Esophagus muscularis mucosa (tissue), 4 donors: ENCODE results near the gene PRPSAP1. TPM values are rescaled to one million over a fixed set of nuclear protein-coding genes. Genes with fewer than 3 reads are reported as not detected.
"Not testable (repeated sequence)": the region's sequence is repeated elsewhere in the genome, so short reads cannot be mapped to it uniquely, and the experiment has no call there.

Experiments
- DNase-seq: peaks from one replicate; pipeline ENCODE4 v3.0.0-alpha.2; 2017; ENCODE audit errors: extremely low spot score
- H3K27ac ChIP-seq, 4 donors: fragments of 200-600 bp; sonication (generic); replicated peaks in 1 of 4; 1 replicate in 3 of 4; 2 replicates in 1 of 4; pipeline ENCODE4 v1.5.1; 2016 to 2019; ENCODE audit warnings: mild to moderate bottlenecking in 1 of 4
- H3K27me3 ChIP-seq, 4 donors: fragments of 200-600 bp; sonication (generic); one replicate each; pipeline versions ENCODE4 v1.5.1 to v1.6.0; 2016 to 2019
- H3K36me3 ChIP-seq, 4 donors: fragments of 200-600 bp; sonication (generic); one replicate each; pipeline ENCODE4 v1.5.1; 2016 to 2019
- H3K4me1 ChIP-seq, 4 donors: fragments of 200-600 bp; sonication (generic); one replicate each; pipeline ENCODE4 v1.5.1; 2016 to 2019
- H3K4me3 ChIP-seq, 4 donors: fragments of 200-600 bp; sonication (generic); 1 replicate in 2 of 4; 2 replicates in 2 of 4; pipeline ENCODE4 v1.5.1; 2016 to 2019; ENCODE audit warnings: mild to moderate bottlenecking in 4 of 4, moderate library complexity in 1 of 4
- H3K9me3 ChIP-seq, 4 donors: fragments of 200-600 bp; sonication (generic); 1 replicate in 3 of 4; 2 replicates in 1 of 4; pipeline ENCODE4 v1.5.1; 2016 to 2019
- EP300 ChIP-seq: sonication (generic); formaldehyde crosslinking; IDR thresholded peaks from one replicate; pipeline ENCODE4 v1.6.1; 2017; ENCODE audit warnings: antibody characterized with exemption
- POLR2A ChIP-seq: fragments of 450-650 bp; IDR thresholded peaks from one replicate; pipeline ENCODE4 v1.6.1; 2017; ENCODE audit warnings: antibody characterized with exemption, moderate library complexity, mild to moderate bottlenecking, low read depth
- POLR2AphosphoS5 ChIP-seq, 2 donors: sonication (generic); formaldehyde crosslinking; IDR thresholded peaks; one replicate each; pipeline ENCODE4 v1.6.1; 2017; ENCODE audit warnings: antibody characterized with exemption in 2 of 2
- WGBS: methylation state at CpG from one replicate; pipeline ENCODE4 v1.1.5; 2018; 5-methylcytosine and 5-hydroxymethylcytosine counted together
- intact Hi-C: fragments of 100-400 bp; cut with DNase I; formaldehyde crosslinking; loops from one replicate; pipeline ENCODE4 v1.15.1; 2023
- total RNA-seq, 4 donors: library from RNA; depleted of rRNA; stranded (reverse); fragments of >200 nt; gene quantifications; one replicate each; pipeline versions ENCODE4 v1.1.0 to v1.2.1, GENCODE V29; 2016
- TF ChIP-seq, protein P1 (sequence below), 3 experiments: fragments of 200-600 bp in 2 of 3; fragments of 450-650 bp in 1 of 3; sonication (generic) in 2 of 3; IDR thresholded peaks; one replicate each; pipeline ENCODE4 v1.5.1; 2017 to 2019; ENCODE audit warnings: antibody characterized with exemption in 3 of 3, mild to moderate bottlenecking in 2 of 3, moderate library complexity in 1 of 3

PRPSAP1 gene
- total RNA-seq, 4 donors from 2014 or later: 37.3 to 71.4 (median 50.4) TPM

DNA sequence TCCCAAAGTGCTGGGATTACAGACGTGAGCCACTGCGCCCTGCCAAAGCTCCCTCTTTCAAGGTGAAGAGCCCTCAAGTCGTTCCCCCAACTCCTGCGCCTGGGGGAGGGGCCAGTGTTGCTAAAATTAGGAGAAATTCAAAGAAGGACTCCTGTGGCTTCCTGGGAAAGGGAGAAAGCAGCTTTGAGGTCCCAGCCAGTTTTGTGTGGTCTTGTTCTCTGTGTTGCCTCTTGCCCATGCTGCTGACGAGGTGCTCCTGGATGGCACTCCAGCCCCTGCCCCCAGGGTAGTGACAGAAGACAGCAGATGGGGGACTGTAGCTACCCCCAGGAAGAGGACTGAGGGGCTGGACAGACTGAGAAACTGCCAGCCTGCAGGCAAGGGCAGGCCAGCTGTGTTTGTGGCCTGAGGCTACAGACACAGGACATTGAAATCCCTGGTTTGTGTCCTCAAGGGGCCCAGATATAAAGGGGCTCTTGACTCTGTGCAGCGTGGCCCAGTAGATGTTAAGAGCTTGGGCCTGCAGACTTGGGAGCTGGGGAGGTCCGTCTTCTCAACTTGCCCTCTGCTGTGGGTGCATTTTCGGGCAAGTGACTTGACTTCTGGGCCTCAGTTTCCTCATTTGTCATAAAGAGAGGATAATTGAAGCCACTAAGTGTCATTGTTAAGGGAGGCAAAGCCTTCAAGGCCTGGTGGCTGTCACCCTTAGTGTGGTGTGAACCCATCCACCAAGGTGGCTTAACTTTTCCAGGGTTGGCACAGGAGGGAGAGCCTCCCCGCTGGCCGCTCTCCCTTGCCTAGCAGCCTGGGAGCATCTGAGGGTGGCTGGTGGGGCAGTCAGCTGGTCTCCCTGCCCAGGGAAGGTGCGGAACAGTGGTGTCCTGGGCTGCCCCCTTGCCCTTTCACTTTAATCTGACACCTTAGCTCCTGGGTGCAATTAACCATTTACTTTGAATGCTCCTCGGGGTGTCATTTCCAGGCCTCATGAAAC is 84.4 kb downstream of the PRPSAP1 start:
- Histone ChIP-seq H3K27ac (peak overlapping the region in 3 of 4 donors; percentile 91 to 96 (median 93)), H3K4me3 (no peak overlapping the region), H3K36me3 (peaks cover 0 to 26% (median 23%) of the 10 kb centered on the region in 4 donors), H3K9me3 (no peaks in the 10 kb centered on the region), H3K4me1 (peaks cover 64 to 85% (median 81%) of the 10 kb centered on the region in 4 donors), H3K27me3 (no peaks in the 10 kb centered on the region)
- 66% methylated on average over 12 of the region's 12 CpGs for WGBS
- intact Hi-C loops: no loop called here
- TF ChIP-seq POLR2AphosphoS5 (IDR thresholded peaks at IDR 0.05): no peak
- no peak for TF ChIP-seq EP300
- TF ChIP-seq, protein P1, sequence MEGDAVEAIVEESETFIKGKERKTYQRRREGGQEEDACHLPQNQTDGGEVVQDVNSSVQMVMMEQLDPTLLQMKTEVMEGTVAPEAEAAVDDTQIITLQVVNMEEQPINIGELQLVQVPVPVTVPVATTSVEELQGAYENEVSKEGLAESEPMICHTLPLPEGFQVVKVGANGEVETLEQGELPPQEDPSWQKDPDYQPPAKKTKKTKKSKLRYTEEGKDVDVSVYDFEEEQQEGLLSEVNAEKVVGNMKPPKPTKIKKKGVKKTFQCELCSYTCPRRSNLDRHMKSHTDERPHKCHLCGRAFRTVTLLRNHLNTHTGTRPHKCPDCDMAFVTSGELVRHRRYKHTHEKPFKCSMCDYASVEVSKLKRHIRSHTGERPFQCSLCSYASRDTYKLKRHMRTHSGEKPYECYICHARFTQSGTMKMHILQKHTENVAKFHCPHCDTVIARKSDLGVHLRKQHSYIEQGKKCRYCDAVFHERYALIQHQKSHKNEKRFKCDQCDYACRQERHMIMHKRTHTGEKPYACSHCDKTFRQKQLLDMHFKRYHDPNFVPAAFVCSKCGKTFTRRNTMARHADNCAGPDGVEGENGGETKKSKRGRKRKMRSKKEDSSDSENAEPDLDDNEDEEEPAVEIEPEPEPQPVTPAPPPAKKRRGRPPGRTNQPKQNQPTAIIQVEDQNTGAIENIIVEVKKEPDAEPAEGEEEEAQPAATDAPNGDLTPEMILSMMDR (IDR thresholded peaks at IDR 0.05): no peak
- TF ChIP-seq POLR2A: no peak
- DNase-seq: no peak

DNA sequence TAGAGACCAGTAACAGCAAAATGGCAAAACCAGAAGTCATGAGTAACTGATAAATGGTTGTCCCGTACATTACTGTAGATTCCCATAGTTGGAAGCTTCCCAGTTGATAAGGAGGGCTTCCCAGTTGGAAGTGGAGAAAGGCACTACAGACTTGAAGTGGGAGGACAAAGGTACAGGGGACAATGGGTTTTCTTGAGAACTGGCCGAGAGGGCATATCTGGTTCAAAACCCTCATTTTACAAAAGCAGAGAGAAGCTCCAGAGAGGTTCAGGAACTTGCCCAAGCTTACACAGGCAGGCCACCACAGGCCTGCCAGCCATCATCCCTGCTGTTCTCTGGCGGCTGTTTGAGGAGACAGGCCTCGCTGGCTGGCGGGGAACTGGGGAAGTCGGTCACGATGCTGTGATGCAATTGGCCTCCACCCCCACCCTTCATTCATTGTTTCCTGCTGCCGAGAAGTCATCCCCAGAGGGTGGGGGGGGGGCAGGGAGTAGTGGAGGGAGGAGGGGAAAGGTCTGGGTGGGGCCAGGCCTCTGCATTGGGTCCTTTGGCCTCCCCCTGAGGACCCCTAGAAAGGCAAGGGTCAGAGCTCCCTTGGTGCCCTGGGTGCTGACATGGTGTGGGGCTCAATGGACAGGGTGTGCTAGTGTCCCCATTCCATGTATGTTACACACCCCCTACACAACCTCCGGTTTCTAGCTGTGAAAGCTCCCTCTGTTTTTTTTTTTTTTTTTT is 85.5 kb downstream of the PRPSAP1 start:
- Histone ChIP-seq H3K4me1 (peaks cover 65 to 82% (median 76%) of the 10 kb centered on the region in 4 donors), H3K27me3 (no peaks in the 10 kb centered on the region), H3K27ac (peak overlapping the region; percentile 11 to 96 (median 92)), H3K36me3 (peaks cover 0 to 26% (median 23%) of the 10 kb centered on the region in 4 donors), H3K9me3 (no peaks in the 10 kb centered on the region), H3K4me3 (peak overlapping the region in 2 of 4 donors; percentile 5 to 10)
- intact Hi-C loops: no loop called here
- DNase-seq: peak; percentile 96
- TF ChIP-seq POLR2AphosphoS5 (IDR thresholded peaks at IDR 0.05) (peak; percentile 81 to 86), EP300 (no peak), POLR2A (peak; percentile 17)
- 44% methylated on average over 8 of the region's 9 CpGs for WGBS

DNA sequence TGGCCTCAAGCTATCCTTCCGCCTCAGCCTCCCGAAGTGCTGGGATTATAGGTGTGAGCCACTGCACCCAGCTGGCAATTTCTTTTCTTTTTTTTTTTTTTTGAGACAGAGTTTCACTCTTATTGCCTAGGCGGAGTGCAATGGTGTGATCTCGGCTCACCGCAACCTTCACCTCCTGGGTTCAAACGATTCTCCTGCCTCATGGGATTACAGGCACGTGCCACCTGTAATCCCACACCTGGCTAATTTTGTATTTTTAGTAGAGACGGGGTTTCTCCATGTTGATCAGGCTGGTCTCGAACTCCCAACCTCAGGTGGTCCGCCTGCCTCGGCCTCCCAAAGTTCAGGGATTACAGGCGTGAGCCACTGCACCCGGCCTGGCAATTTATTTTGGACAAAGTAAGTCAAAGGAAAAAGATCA is 86.1 kb downstream of the PRPSAP1 start:
- WGBS: 89% methylated on average over 13 of the region's 13 CpGs
- intact Hi-C loops: not testable (repeated sequence)
- H3K4me3 ChIP-seq: peak overlapping the region in 2 of 4 donors; percentile 5 to 98

DNA sequence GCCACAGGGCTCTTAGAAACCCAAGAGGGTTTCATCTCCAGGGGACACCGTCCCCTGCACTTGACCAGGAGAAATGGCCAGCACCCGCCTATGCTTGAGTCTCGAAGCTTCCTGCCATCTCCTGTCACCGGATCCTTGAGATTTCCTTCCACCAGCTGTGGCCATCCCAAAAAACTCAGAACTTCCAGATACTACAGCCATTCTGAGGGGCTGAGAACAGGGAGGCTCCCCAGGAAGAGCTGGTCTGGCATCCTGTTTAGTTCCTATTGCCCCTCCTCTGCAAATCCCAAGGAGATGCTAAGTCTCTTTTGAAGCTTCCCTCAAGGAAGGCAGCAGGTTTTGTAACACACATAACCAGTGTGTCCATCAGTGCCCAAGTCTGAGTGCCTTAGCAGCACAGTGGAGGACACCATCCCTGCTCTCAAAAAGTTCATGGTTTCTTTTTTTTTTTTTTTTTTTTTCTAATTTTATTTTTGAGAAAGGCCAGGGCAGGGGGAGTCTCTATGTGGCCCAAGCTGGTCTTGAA is 86.6 kb downstream of the PRPSAP1 start:
- WGBS: 85% methylated on average over 4 of the region's 4 CpGs
- TF ChIP-seq POLR2AphosphoS5 (IDR thresholded peaks at IDR 0.05): no peak
- intact Hi-C loops: no loop called here
- no peak for DNase-seq
- H3K36me3 ChIP-seq: peaks cover 0 to 26% (median 23%) of the 10 kb centered on the region in 4 donors
- no peaks in the 10 kb centered on the region for H3K27me3 ChIP-seq
- H3K9me3 ChIP-seq: no peaks in the 10 kb centered on the region
- H3K4me1 ChIP-seq: peaks cover 66 to 83% (median 72%) of the 10 kb centered on the region in 4 donors
- peak overlapping the region; percentile 98 to 100 (median 100) for H3K4me3 ChIP-seq
- H3K27ac ChIP-seq: peak overlapping the region; percentile 91 to 96 (median 94)

More for the DNA sequence above, 86.1 kb downstream of the PRPSAP1 start:
- not testable (repeated sequence) for H3K27me3 ChIP-seq, H3K9me3 ChIP-seq, DNase-seq
- peaks cover 70 to 83% (median 74%) of the 10 kb centered on the region in 4 donors for H3K4me1 ChIP-seq
- H3K36me3 ChIP-seq: peaks cover 0 to 26% (median 23%) of the 10 kb centered on the region in 4 donors
- peak overlapping the region; percentile 91 to 96 (median 94) for H3K27ac ChIP-seq

DNA sequence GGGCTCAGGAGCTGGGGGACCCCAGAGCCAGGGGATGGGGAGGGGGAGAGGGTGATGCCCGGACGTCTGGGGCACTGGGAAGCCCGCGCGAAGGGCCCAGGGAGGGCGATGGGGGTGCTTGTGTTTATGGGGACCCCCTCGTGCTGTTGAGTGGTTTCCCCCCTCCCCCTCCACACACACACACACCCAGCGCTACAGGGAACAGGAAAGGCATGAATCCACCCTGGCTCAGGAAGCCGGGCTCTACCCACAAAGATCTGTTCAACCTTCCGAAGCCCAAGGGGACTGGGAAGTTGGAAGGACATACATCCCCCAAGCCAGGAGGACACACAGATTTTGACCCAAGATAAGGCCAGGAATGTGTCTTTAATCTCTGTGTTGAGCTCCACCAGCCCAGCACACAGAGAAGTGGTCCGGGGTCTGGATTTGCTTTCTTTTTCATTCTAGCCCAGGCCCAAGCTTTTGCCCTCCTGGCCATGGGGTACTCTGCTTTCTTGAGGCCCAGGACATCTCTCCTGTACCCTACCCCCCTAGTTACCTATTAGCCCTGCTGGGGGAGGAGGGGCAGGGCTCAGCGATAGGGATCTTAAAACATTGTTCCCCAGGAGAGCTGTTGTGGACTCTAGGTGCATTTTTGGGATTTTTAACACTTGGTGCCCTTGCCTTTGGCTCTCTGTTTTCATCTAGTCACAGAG is 87.3 kb downstream of the PRPSAP1 start:
- no peak for DNase-seq
- no peaks in the 10 kb centered on the region for H3K9me3 ChIP-seq
- no peaks in the 10 kb centered on the region for H3K27me3 ChIP-seq
- 5% methylated on average over 5 of the region's 12 CpGs for WGBS
- H3K27ac ChIP-seq: peak overlapping the region; percentile 91 to 96 (median 94)
- H3K36me3 ChIP-seq: peaks cover 0 to 26% (median 22%) of the 10 kb centered on the region in 4 donors
- intact Hi-C loops: no loop called here
- peak overlapping the region; percentile 98 to 100 (median 100) for H3K4me3 ChIP-seq
- TF ChIP-seq EP300 (no peak), POLR2AphosphoS5 (IDR thresholded peaks at IDR 0.05) (no peak), POLR2A (no peak)
- TF ChIP-seq, protein P1 (IDR thresholded peaks at IDR 0.05): no peak
- H3K4me1 ChIP-seq: peaks cover 59 to 76% (median 67%) of the 10 kb centered on the region in 4 donors
